Thymus (tissue), 11 donors: ENCODE measurements around the gene SLC25A17. TPM values are rescaled to one million over a fixed set of nuclear protein-coding genes. Genes with fewer than 3 reads are reported as not detected.

Experiments
- DNase-seq, 9 donors: peaks; one replicate each; pipeline ENCODE4 v3.0.0-alpha.2; 2013; ENCODE audit warnings: low spot score in 9 of 9, low read depth in 6 of 9, missing footprints in 1 of 9
- H3K27ac ChIP-seq, 2 donors: one replicate each; pipeline ENCODE4 v1.5.1; 2013; ENCODE audit warnings: control low read depth in 1 of 2, low read depth in 1 of 2, low read length in 1 of 2, mild to moderate bottlenecking in 1 of 2, moderate library complexity in 1 of 2
- H3K27me3 ChIP-seq, 2 donors: one replicate each; pipeline ENCODE4 v1.5.1; 2013; ENCODE audit warnings: low read length in 1 of 2; ENCODE audit not compliant: control insufficient read depth in 2 of 2, insufficient read depth in 1 of 2
- H3K36me3 ChIP-seq, 2 donors: one replicate each; pipeline ENCODE4 v1.5.1; 2013; ENCODE audit warnings: low read length in 1 of 2, mild to moderate bottlenecking in 1 of 2, moderate library complexity in 1 of 2; ENCODE audit not compliant: control insufficient read depth in 2 of 2, insufficient read depth in 2 of 2
- H3K4me1 ChIP-seq, 2 donors: one replicate each; pipeline ENCODE4 v1.5.1; 2013; ENCODE audit warnings: low read length in 2 of 2; ENCODE audit not compliant: control insufficient read depth in 2 of 2, insufficient read depth in 2 of 2
- H3K4me3 ChIP-seq, 2 donors: one replicate each; pipeline ENCODE4 v1.5.1; 2013; ENCODE audit warnings: low read length in 2 of 2, control low read depth in 1 of 2, mild to moderate bottlenecking in 1 of 2
- H3K9me3 ChIP-seq, 2 donors: one replicate each; pipeline ENCODE4 v1.5.1; 2013; ENCODE audit warnings: low read length in 1 of 2, mild to moderate bottlenecking in 1 of 2; ENCODE audit not compliant: control insufficient read depth in 2 of 2, insufficient read depth in 1 of 2
- WGBS: extraction: QIAGEN DNeasy Blood & Tissue Kit; methylation state at CpG from one replicate; pipeline ENCODE4 v1.1.7; 2013; 5-methylcytosine and 5-hydroxymethylcytosine counted together
- polyA plus RNA-seq: library from polyadenylated mRNA; stranded (reverse); fragments of 200-250 nt; gene quantifications from one replicate; pipeline ENCODE4 v1.2.3, GENCODE V29; 2013
- total RNA-seq: library from RNA; stranded (reverse); fragments of 120-200 nt; gene quantifications from one replicate; pipeline ENCODE4 v1.2.4, GENCODE V29; 2013
- donor health status: healthy.

Gene SLC25A17
- total and polyA plus RNA-seq, 2 donors = 20.2 to 23.0 TPM

GRCh38 chr22:40753114-40753513 is 66.0 kb downstream of the SLC25A17 start:
- no peak for DNase-seq
- Histone ChIP-seq H3K4me3 (no peak overlapping the region), H3K4me1 (peaks cover 9 to 28% of the 10 kb centered on the region in 2 donors), H3K27ac (no peak overlapping the region), H3K27me3 (no peaks in the 10 kb centered on the region), H3K9me3 (peaks cover 5 to 19% of the 10 kb centered on the region in 2 donors), H3K36me3 (no peaks in the 10 kb centered on the region)
- 98% methylated on average over 11 of the region's 11 CpGs for WGBS

- no peak for DNase-seq
- Histone ChIP-seq H3K36me3 (no peaks in the 10 kb centered on the region), H3K4me3 (no peak overlapping the region), H3K4me1 (peaks cover 9 to 17% of the 10 kb centered on the region in 2 donors), H3K27me3 (no peaks in the 10 kb centered on the region), H3K27ac (no peak overlapping the region), H3K9me3 (peaks cover 6 to 26% of the 10 kb centered on the region in 2 donors)
- WGBS = 94% methylated on average over 3 of the region's 3 CpGs
Measured at GRCh38 chr22:40751250-40751649, 67.9 kb downstream of the SLC25A17 start.

- Histone ChIP-seq H3K27me3 (no peaks in the 10 kb centered on the region), H3K36me3 (no peaks in the 10 kb centered on the region), H3K9me3 (peaks cover 6 to 26% of the 10 kb centered on the region in 2 donors), H3K27ac (no peak overlapping the region), H3K4me3 (no peak overlapping the region), H3K4me1 (peaks cover 0 to 4% of the 10 kb centered on the region in 2 donors)
- DNase-seq = no peak
Measured at GRCh38 chr22:40749829-40750228, 69.3 kb downstream of the SLC25A17 start.

- Histone ChIP-seq H3K36me3 (no peaks in the 10 kb centered on the region), H3K4me3 (no peak overlapping the region), H3K9me3 (peaks cover 6 to 25% of the 10 kb centered on the region in 2 donors), H3K27ac (no peak overlapping the region), H3K27me3 (no peaks in the 10 kb centered on the region), H3K4me1 (peaks cover 0 to 3% of the 10 kb centered on the region in 2 donors)
- DNase-seq = no peak
- WGBS = 95% methylated on average over 19 of the region's 19 CpGs
Measured at GRCh38 chr22:40748388-40749355, 70.5 kb downstream of the SLC25A17 start.

GRCh38 chr22:40747361-40747760 is 71.8 kb downstream of the SLC25A17 start:
- H3K4me1 ChIP-seq = peaks cover 0 to 3% of the 10 kb centered on the region in 2 donors
- 87% methylated on average over 1 of the region's 1 CpG for WGBS
- no peak overlapping the region for H3K4me3 ChIP-seq
- no peak overlapping the region for H3K27ac ChIP-seq
- peaks cover 6 to 18% of the 10 kb centered on the region in 2 donors for H3K9me3 ChIP-seq
- DNase-seq = no peak
- no peaks in the 10 kb centered on the region for H3K36me3 ChIP-seq
- H3K27me3 ChIP-seq = no peaks in the 10 kb centered on the region

GRCh38 chr22:40746428-40747220 is 72.5 kb downstream of the SLC25A17 start:
- Histone ChIP-seq H3K4me1 (peaks cover 0 to 3% of the 10 kb centered on the region in 2 donors), H3K9me3 (peaks cover 6 to 18% of the 10 kb centered on the region in 2 donors), H3K27ac (no peak overlapping the region), H3K27me3 (no peaks in the 10 kb centered on the region), H3K36me3 (no peaks in the 10 kb centered on the region), H3K4me3 (no peak overlapping the region)
- 84% methylated on average over 5 of the region's 12 CpGs for WGBS
- DNase-seq = no peak

- Histone ChIP-seq H3K27ac (no peak overlapping the region), H3K4me1 (peaks cover 0 to 8% of the 10 kb centered on the region in 2 donors), H3K27me3 (no peaks in the 10 kb centered on the region), H3K36me3 (no peaks in the 10 kb centered on the region), H3K4me3 (no peak overlapping the region), H3K9me3 (peaks cover 6 to 14% of the 10 kb centered on the region in 2 donors)
- DNase-seq = no peak
- WGBS = 98% methylated on average over 9 of the region's 9 CpGs
Measured at GRCh38 chr22:40743768-40744167, 75.4 kb downstream of the SLC25A17 start.

GRCh38 chr22:40741116-40741515 is 78.0 kb downstream of the SLC25A17 start:
- Histone ChIP-seq H3K27me3 (no peaks in the 10 kb centered on the region), H3K27ac (no peak overlapping the region), H3K36me3 (no peaks in the 10 kb centered on the region), H3K9me3 (no peaks in the 10 kb centered on the region), H3K4me1 (peaks cover 2 to 11% of the 10 kb centered on the region in 2 donors), H3K4me3 (no peak overlapping the region)
- DNase-seq = no peak
- 95% methylated on average over 4 of the region's 4 CpGs for WGBS

- WGBS = 89% methylated on average over 3 of the region's 3 CpGs
- Histone ChIP-seq H3K9me3 (no peaks in the 10 kb centered on the region), H3K27me3 (no peaks in the 10 kb centered on the region), H3K4me3 (no peak overlapping the region), H3K4me1 (peaks cover 2 to 20% of the 10 kb centered on the region in 2 donors), H3K36me3 (no peaks in the 10 kb centered on the region), H3K27ac (no peak overlapping the region)
- DNase-seq = no peak
Measured at GRCh38 chr22:40739721-40740120, 79.4 kb downstream of the SLC25A17 start.
